Myocyte (in vitro differentiated cells): ENCODE results near the gene PTPRO. TPM values are rescaled to one million over a fixed set of nuclear protein-coding genes. Genes with fewer than 3 reads are reported as not detected.
A peak's percentile ranks its signal among the peaks of the same experiment; 100 is the strongest.

Experiments
- DNase-seq: peaks from one replicate; pipeline ENCODE4 v3.0.0-alpha.2; 2012; ENCODE audit warnings: low read depth
- total RNA-seq: library from RNA; depleted of rRNA; stranded (reverse); fragments of >200 nt; gene quantifications from 2 replicates; pipeline ENCODE4 v1.2.3, GENCODE V29; 2014

The PTPRO gene
- total RNA-seq, 1 donor from 2014 or later, result 0.70 TPM

GRCh38 chr12:15346488-15346887 is 24.2 kb downstream of the PTPRO start:
- no peak for DNase-seq

GRCh38 chr12:15350643-15351042 is 28.3 kb downstream of the PTPRO start:
- peak; percentile 10 for DNase-seq

DNA sequence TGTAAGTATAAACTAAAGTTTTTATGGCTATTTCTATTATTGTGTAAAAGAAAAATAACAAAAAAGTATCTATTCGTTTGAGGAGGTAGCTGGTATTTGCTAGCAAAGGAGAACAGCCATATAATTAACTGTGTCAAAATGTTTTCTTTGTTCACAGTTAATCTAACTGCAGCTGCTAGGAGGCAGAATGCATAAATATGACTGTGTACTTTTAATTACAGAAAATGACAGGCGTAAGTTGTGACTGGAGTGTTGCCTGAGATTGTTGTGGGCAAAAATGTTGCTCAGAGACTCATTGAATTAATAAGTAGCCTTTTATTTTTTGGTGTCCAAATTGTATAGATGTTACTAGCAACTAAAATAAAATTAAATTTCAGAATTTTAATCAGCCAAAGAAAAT is 33.5 kb downstream of the PTPRO start:
- no peak for DNase-seq

GRCh38 chr12:15356951-15357364 is 34.6 kb downstream of the PTPRO start:
- peak; percentile 19 for DNase-seq

GRCh38 chr12:15364221-15365160 is 42.2 kb downstream of the PTPRO start:
- no peak for DNase-seq

GRCh38 chr12:15368812-15369211 is 46.5 kb downstream of the PTPRO start:
- DNase-seq, result no peak

DNA sequence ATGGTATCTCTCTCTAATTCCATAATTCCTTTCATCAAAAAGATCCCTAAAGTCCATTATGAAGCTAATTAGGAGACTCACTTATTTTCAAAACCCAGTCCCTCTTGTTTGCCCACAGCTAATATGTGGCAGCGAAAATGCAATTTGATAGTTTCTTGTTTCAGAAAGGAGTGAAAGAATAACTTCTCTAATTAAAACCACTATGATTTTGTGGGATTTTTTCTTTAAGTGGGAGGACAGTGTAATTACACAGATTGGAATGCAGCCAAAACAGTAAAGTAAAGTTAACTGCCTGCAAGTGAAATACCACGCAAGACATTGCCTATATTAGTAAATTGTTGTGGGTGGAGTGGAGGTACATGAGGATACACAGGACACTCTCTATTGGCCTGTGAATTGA is 50.0 kb downstream of the PTPRO start:
- no peak for DNase-seq

DNA sequence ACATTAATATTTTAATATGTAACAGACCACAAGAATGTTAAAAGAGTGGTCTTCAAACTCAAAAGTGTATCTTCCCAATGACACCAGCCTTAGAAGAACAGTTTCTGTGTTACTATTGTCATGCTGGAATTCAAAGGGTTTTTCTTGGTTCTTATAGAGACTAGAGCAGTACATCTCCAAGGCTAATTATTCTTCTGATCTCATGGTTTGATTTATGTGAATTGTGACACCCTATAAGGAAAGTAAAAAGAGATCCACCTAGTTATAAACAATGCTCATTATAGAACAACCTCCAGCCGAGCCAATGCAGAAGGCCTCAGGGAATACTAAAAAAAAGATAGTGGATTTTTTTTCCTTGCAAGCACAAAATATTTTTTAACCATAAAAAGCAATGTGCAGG is 65.5 kb downstream of the PTPRO start:
- DNase-seq, result no peak

- no peak for DNase-seq
Measured at GRCh38 chr12:15389561-15389960, 67.3 kb downstream of the PTPRO start.

DNA sequence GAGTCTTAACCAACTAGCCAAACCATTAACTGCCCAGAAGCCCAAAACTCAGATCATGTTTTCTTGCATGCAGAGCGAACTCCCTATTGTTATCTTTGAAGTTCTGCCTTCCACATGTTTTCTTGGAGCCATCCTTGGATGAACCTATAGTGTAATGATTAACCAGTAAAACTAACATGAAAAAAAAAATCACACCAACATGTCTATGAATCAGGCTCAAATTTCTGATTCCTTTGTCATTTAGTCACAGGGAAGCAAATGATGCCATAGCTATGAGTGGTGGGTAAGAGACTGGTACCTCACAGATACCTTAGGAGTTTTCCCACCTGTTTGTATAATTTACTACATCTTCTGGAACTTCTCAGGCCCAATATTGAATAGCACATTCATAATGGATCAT is 70.7 kb downstream of the PTPRO start:
- DNase-seq, result no peak

GRCh38 chr12:15393995-15394394 is 71.7 kb downstream of the PTPRO start:
- DNase-seq, result no peak

DNA sequence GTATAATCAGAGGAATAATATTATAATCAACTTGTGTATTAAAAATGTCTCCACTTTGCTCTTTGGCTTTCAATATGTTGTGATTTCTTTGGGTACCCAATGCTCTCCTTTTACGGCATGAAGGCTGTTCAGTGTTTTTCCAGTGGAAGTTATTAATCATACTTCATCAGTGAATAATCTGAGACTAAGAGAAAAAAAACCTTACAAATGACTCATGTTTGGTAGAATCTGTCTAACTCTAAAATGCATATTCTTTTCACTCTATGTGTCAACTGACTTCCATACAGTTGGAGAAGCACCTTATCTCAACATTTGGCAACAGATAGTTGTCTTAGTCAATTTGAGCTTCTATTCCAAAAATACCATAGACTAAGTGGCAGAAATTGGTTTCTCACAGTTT is 82.2 kb downstream of the PTPRO start:
- DNase-seq, result peak; percentile 5

GRCh38 chr12:15405606-15406005 is 83.3 kb downstream of the PTPRO start:
- DNase-seq, result no peak

DNA sequence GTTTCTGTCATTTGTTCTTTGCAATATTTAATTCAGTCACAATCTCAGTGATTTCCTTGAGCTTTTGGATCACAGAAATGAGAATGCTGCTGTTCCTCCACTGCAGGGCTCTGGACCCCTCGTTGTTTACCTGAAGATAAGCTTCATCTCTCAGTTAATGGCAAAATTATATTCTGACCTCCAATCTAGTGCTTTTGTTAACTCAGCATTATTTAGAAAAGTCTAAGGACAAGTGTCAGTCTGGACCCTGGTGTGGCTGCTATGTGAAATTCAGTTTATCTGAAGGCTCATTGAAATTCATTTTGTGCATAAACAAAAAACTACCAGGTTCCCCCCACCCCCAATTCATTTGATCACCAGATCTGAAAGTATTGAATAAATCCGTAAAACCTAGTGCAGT is 84.7 kb downstream of the PTPRO start:
- DNase-seq, result no peak

DNA sequence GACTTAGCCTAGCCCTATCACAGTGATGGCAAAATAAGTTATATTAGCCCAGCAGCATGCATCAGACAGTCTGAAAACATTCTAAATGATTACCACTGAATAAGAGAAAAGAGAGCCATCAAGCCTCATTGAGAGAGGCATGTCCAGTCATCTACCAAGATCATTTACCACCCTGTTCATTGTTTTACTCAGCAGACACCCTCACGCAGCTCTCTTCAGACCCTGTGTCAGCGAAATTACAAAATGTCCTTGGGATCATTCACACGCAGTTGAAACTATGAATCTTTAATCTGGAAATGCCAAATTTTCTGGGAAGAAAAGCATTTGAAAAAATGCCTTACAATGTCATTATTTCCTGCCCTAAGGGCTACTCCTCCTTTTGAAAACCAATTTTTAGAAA is 89.5 kb downstream of the PTPRO start:
- DNase-seq, result no peak

- no peak for DNase-seq
Measured at GRCh38 chr12:15417691-15418090, 95.4 kb downstream of the PTPRO start.

DNA sequence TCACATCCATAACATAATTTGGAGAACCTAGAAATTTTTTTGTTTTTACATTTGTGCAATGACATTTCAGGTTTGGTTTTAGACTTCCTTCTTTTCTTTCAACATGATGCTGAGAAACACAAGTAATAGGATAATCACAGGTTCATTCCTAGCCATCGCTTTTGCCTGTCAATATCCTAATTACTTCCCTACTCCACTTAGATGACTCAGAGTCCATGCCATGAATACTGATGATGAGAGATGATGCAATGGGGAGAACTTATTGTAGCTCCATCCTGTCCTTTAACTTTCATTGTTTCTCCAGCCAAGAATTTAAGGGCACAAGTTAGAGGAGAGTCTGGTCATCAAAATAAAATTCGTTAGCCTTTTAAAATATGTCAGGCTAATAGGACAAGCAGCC is 101.3 kb downstream of the PTPRO start:
- no peak for DNase-seq

GRCh38 chr12:15427913-15428312 is 105.6 kb downstream of the PTPRO start:
- DNase-seq, result no peak

DNA sequence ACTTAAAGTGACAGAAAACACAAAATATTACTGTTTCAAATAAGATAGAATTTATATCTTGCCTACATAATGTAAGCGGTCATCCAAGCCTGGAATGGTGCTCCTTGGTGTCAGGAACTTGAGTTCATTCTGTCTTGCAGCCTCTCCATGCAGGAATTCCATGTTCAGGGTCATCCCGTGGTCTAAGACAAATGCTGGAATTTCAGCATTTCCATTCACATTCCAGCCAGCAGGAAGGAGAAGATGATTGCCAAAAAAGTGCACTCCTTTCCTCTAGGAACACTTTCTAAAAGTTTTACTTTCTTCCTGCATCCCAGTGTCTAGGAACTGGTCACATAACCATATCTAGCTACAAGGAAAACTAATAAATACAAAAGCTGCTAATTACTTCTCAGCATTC is 106.3 kb downstream of the PTPRO start:
- peak; percentile 3 for DNase-seq

- no peak for DNase-seq
Measured at GRCh38 chr12:15429262-15429661, 107.0 kb downstream of the PTPRO start.

DNA sequence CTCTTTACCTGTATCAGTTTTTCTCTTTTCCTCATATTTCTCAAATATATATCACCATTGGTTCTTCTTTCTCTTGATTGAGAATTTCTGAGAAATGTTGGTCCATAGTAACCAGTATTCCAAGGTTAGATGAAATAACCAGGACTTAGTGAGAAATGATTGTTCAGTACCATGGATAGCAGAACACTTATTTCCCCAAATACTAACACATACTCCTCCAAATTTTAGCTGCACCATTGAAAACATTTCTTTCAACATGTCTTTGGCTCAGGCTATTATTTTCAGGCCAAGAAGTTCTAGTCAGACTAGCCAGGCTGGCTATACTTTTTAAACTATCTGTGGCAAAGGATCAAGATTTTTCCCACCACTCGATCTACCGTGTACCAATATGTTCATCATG is 113.3 kb downstream of the PTPRO start:
- DNase-seq, result peak; percentile 12

- DNase-seq, result no peak
Measured at GRCh38 chr12:15439459-15439858, 117.2 kb downstream of the PTPRO start.

GRCh38 chr12:15443050-15443449 is 120.7 kb downstream of the PTPRO start:
- DNase-seq, result no peak
